Cerebellar cortex (tissue), 1 donor: ENCODE results near the gene PRELID2.
A peak's percentile ranks its signal among the peaks of the same experiment; 100 is the strongest.
"Not testable (repeated sequence)": the region's sequence is repeated elsewhere in the genome, so short reads cannot be mapped to it uniquely, and the experiment has no call there.

Experiments
- DNase-seq: peaks from one replicate; pipeline ENCODE4 v3.0.0-alpha.2; 2015; ENCODE audit warnings: low spot score

The PRELID2 gene

GRCh38 chr5:145838276-145838675 is 3.1 kb upstream of the PRELID2 start:
- DNase-seq, result no peak

GRCh38 chr5:145836241-145836640 is 1.1 kb upstream of the PRELID2 start:
- not testable (repeated sequence) for DNase-seq

DNA sequence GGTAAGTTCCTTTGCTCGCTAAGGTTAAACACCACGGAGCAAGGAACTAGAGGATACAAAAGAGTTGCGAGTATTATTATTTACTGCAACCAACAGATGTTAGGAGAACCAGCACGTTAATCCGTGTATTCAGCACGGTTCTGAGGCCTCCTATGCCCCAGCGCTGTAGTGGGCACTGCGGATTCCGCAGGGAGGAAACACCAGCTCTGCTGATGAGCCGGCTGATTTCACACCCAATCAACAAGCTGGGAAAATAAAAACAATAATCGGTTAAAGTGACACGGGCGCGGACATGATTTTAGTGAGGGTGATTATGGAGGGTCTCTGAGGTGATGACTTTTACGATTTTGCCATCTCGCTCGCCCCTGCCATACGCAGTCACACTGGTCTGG is 702 bp upstream of the PRELID2 start:
- no peak for DNase-seq

DNA sequence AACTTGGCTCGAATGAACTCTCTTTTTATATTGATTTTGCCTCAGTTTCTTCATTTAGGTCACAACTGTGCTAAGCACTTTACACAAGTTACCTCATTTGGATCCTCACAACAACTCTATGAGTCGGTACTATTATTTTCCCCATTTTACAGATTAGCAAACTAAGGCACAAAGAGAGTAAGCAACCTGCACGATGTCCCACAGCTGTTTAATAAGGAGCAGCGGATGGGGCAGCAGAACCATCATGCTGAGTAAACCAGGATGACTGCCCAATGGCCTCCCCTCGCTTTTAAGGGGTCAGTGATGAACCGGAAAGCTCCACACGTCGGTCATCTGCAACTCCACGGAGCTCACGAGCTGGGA is 607 bp downstream of the PRELID2 start:
- DNase-seq, result no peak

GRCh38 chr5:145833631-145834200 is 1.4 kb downstream of the PRELID2 start:
- DNase-seq, result no peak

DNA sequence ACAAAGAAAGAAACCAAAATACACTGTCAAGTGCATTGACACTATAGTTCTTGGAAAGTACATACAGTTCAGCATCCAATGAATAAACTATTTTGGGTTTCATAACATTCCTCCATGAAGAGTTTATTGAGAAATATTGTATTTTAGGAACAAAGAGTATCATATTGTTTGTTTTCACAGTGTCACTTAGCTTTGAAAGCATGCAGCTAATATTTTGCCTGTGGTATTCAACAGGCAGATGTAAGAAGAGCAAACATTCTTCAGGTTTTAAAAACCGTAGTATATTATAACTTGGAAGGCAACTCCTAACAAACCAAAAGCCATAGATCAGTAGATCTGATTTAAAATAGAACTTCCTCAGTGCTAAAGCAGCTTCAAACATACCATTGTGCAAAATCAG is 4.5 kb downstream of the PRELID2 start:
- no peak for DNase-seq

GRCh38 chr5:145829708-145830361 is 5.3 kb downstream of the PRELID2 start:
- DNase-seq, result no peak

GRCh38 chr5:145826895-145827674 is 8.1 kb downstream of the PRELID2 start:
- DNase-seq, result no peak

GRCh38 chr5:145825751-145826180 is 9.4 kb downstream of the PRELID2 start:
- peak; percentile 42 for DNase-seq

- no peak for DNase-seq
Measured at GRCh38 chr5:145824040-145824439, 11.1 kb downstream of the PRELID2 start.

DNA sequence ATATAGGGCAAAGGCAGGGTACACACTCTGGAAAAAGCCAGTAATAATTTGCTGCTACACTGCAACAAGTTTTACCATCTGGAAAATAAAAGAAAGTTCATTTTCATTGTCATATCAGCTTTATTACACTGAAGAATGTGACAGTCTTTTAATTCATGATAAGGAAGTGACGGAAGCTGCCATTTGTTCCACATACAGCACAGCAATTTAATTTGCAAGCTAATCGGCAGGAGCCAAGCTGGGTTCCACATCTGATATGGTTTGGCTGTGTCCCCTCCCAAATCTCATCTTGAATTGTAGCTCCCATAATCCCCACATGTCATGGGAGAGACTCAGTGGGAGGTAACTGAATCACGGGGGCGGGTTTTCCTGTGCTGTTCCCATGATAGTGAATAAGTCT is 16.5 kb downstream of the PRELID2 start:
- no peak for DNase-seq

GRCh38 chr5:145812877-145813276 is 22.3 kb downstream of the PRELID2 start:
- DNase-seq, result no peak

- DNase-seq, result peak; percentile 21
Measured at GRCh38 chr5:145811834-145812625, 23.1 kb downstream of the PRELID2 start.

GRCh38 chr5:145806923-145807322 is 28.2 kb downstream of the PRELID2 start:
- DNase-seq, result no peak

DNA sequence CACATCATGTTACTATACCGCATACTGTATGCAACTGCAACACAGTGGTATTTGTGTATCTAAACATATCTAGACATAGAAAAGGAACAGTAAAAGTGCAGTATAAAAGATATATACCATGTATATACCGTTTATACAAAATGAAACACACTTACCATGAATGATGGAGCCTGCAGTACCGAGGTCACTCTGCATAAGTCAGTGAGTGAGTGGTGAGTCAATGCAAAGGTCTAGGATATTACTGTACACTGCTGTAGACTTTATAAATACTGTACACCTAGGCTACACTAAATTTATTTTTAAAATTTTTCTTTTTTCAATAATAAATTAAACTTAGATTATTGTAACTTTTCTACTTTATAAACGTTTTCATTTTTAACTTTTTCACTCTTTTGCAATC is 29.3 kb downstream of the PRELID2 start:
- no peak for DNase-seq

- DNase-seq, result no peak
Measured at GRCh38 chr5:145804701-145805100, 30.4 kb downstream of the PRELID2 start.

GRCh38 chr5:145803112-145804004 is 31.8 kb downstream of the PRELID2 start:
- no peak for DNase-seq

GRCh38 chr5:145801195-145801594 is 33.9 kb downstream of the PRELID2 start:
- DNase-seq, result no peak

GRCh38 chr5:145800181-145800580 is 35.0 kb downstream of the PRELID2 start:
- no peak for DNase-seq

- not testable (repeated sequence) for DNase-seq
Measured at GRCh38 chr5:145798503-145798902, 36.6 kb downstream of the PRELID2 start.

GRCh38 chr5:145797336-145797735 is 37.8 kb downstream of the PRELID2 start:
- no peak for DNase-seq
